Colonic mucosa (tissue), 4 donors: ENCODE data around the gene MAS1L. TPM values are rescaled to one million over a fixed set of nuclear protein-coding genes. Genes with fewer than 3 reads are reported as not detected.
A peak's percentile ranks its signal among the peaks of the same experiment; 100 is the strongest.

Experiments used
- DNase-seq: peaks from one replicate; pipeline ENCODE4 v3.0.0-alpha.2; 2020
- H3K27ac ChIP-seq: fragments of 200-600 bp; one replicate; pipeline ENCODE4 v1.8.0; 2021
- H3K27me3 ChIP-seq: fragments of 200-600 bp; one replicate; pipeline ENCODE4 v1.8.0; 2021
- H3K36me3 ChIP-seq: fragments of 200-600 bp; one replicate; pipeline ENCODE4 v1.8.0; 2021
- H3K4me1 ChIP-seq: fragments of 200-600 bp; one replicate; pipeline ENCODE4 v1.8.0; 2021; ENCODE audit warnings: mild to moderate bottlenecking
- H3K4me3 ChIP-seq: fragments of 200-600 bp; one replicate; pipeline ENCODE4 v1.8.0; 2021
- H3K9ac ChIP-seq, 2 donors: one replicate each; pipeline ENCODE4 v1.7.0; 2013; ENCODE audit warnings: control low read depth in 2 of 2, low read depth in 2 of 2, low read length in 2 of 2
- H3K9me3 ChIP-seq: fragments of 200-600 bp; one replicate; pipeline ENCODE4 v1.8.0; 2021
- intact Hi-C: fragments of 100-400 bp; cut with DNase I; formaldehyde crosslinking; loops from one replicate; pipeline ENCODE4 v1.14.1; 2022
- total RNA-seq, 2 donors: library from RNA; stranded (reverse); fragmentation: NEBNext Ultra II Directional in 1 of 2; extraction: Animal tissue kit (Norgen Biotek cat#: 25700) in 1 of 2; gene quantifications; one replicate each; pipeline ENCODE4 v1.2.1, GENCODE V29; 2021
- TF ChIP-seq, protein P1 (sequence below): fragments of 200-600 bp; IDR thresholded peaks from one replicate; pipeline ENCODE4 v1.8.0; 2022; ENCODE audit warnings: antibody characterized with exemption, mild to moderate bottlenecking
- donor health status: healthy.
- donor health status: DM: no; HTN: no; CAD: no.
- donor health status: DM: no; HTN: no; CAD: no.

MAS1L gene
- total RNA-seq, 2 donors from 2014 or later, result 0.54 TPM; not detected in 1

DNA sequence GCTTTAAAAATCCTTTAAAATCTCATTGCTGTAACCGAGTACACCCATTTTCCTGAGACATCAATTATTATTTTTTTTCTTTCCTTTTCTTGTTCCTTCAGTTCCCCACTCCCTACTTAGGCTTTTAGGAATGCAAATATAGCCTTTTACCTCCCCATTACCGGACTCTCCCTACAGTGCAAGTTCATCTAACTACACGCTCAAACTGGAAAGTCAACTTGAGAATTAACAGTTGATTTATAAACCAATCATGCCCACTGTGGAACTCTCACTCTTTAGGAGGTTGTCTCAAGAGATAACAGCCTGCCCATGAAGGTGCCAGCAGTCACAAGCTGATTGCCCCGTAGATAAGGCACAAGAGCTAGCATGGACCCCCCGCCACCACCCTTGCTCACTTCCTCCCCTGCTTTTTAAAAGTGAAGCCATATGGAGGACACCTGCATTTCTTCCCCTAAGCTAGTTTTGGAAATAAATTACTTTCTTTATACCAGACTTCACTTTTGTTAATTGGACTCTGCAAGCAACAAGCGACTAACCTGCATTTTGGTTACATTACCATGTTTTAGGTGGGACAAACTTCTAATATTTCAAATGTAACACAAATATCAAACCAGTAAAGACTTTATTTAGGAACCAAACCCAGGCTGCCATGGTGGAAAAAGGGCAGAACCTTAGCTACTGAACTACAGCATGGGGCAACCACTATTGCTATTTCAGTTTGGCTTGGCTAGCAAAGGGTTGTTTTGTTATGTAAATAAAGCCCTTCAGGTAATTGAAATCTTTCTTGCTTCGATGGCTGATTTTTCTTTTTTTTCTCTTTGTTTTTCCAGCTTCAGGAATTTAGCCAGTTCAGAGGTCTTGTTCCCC is 36.9 kb upstream of the MAS1L start:
- Histone ChIP-seq H3K9me3 (no peaks in the 10 kb centered on the region), H3K9ac (no peak overlapping the region), H3K4me3 (no peak overlapping the region), H3K36me3 (no peaks in the 10 kb centered on the region), H3K4me1 (no peaks in the 10 kb centered on the region), H3K27ac (no peak overlapping the region), H3K27me3 (no peaks in the 10 kb centered on the region)
- TF ChIP-seq, protein P1, sequence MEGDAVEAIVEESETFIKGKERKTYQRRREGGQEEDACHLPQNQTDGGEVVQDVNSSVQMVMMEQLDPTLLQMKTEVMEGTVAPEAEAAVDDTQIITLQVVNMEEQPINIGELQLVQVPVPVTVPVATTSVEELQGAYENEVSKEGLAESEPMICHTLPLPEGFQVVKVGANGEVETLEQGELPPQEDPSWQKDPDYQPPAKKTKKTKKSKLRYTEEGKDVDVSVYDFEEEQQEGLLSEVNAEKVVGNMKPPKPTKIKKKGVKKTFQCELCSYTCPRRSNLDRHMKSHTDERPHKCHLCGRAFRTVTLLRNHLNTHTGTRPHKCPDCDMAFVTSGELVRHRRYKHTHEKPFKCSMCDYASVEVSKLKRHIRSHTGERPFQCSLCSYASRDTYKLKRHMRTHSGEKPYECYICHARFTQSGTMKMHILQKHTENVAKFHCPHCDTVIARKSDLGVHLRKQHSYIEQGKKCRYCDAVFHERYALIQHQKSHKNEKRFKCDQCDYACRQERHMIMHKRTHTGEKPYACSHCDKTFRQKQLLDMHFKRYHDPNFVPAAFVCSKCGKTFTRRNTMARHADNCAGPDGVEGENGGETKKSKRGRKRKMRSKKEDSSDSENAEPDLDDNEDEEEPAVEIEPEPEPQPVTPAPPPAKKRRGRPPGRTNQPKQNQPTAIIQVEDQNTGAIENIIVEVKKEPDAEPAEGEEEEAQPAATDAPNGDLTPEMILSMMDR, result no peak
- intact Hi-C loops, result no loop called here
- no peak for DNase-seq

DNA sequence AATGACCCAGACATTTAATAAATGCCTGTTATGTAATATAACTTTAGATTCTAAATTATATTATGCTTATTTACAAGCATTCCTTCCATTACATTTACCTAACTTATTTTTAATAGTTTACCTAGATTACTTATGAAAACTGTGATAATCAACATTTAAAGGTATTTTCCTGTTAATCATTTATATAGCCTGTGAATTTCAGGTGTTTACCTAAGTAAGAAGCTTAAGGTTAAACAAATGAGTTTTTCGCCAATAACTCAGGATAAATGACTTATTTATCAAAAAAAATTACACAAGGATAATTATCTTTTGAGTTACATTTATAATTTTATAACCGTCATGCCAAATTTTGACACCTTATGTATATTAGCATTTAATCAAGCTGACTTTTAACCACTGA is 36.3 kb upstream of the MAS1L start:
- no peaks in the 10 kb centered on the region for H3K9me3 ChIP-seq
- no peak for DNase-seq
- no peaks in the 10 kb centered on the region for H3K36me3 ChIP-seq
- H3K4me3 ChIP-seq, result no peak overlapping the region
- no peak overlapping the region for H3K27ac ChIP-seq
- no peak overlapping the region for H3K9ac ChIP-seq
- H3K4me1 ChIP-seq, result no peaks in the 10 kb centered on the region
- TF ChIP-seq, protein P1, result no peak
- intact Hi-C loops, result no loop called here
- H3K27me3 ChIP-seq, result no peaks in the 10 kb centered on the region

DNA sequence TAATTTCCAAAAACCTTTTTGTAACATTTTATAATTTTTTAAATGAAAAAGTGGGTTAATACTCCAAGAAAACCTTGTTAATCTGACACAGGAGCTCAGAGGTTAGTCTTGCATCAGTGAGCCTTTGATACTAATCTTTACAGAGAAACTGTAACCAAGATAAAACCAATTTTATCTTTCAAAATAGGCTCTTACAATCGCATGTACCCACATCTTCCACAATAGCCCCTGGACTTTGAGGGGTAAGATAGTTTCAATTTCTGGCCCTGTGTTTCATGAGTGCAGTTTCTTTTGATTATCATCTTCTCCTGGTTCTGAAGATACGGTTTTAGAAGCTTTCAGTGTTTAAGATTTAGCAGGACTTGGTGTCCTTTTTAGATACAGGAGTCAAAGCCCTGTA is 34.5 kb upstream of the MAS1L start:
- Histone ChIP-seq H3K9me3 (no peaks in the 10 kb centered on the region), H3K27me3 (no peaks in the 10 kb centered on the region), H3K9ac (no peak overlapping the region), H3K36me3 (no peaks in the 10 kb centered on the region), H3K27ac (no peak overlapping the region), H3K4me3 (no peak overlapping the region), H3K4me1 (no peaks in the 10 kb centered on the region)
- TF ChIP-seq, protein P1, result no peak
- intact Hi-C loops, result no loop called here
- no peak for DNase-seq

DNA sequence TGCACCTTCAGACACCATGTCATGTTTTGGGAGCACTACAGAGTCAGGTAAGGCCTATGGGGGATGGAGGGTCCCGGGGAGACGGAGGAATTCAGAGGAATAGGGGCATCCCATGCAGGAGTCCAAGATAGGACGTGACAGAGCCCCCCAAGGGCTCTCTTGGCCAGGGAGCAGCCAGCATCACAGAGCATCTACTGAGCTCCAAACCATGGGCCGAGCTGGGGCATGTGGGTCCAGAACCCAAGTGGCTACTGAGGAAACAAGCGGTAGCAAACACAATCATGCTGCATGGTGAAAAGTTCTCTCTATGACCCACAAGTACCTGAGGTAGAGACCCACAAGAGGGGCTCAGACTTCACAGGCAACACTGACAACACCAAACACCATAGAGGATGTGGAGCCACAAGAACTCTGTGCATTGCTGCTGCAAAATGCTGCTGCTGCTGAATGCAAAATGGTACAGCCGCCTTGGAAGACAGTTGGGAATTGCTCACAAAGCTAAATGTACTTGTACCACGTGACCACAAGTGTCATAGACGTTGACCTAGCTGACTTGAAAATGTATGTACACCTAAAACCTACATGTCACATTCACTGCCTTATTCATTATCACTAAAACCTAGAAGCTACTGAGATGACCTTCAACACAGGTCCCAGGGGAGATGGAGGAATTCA is 33.4 kb upstream of the MAS1L start:
- intact Hi-C loops, result no loop called here
- peak; percentile 7 for DNase-seq
- TF ChIP-seq, protein P1, result no peak
- no peak overlapping the region for H3K4me3 ChIP-seq
- H3K9ac ChIP-seq, result no peak overlapping the region
- no peaks in the 10 kb centered on the region for H3K27me3 ChIP-seq
- no peak overlapping the region for H3K27ac ChIP-seq
- H3K4me1 ChIP-seq, result no peaks in the 10 kb centered on the region
- no peaks in the 10 kb centered on the region for H3K36me3 ChIP-seq
- no peaks in the 10 kb centered on the region for H3K9me3 ChIP-seq

DNA sequence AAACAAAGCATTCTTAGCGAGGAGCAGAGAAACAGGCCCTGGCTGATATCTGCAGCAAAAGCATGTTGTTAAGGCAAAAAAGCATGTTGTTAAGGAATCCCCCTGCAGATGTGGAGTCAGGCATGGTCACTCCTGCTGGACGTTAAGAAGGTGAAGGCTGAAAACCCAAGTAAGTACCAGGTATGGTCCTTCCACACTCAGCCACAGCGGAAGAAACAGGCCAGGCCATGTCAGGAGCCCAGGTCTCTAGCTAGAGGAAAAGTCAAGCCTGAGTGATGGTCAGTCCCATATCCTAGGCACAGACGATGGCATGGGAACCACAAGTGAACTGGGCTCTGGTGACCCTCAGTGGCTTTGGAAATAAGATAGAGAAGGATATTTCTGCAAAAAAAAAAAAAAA is 32.5 kb upstream of the MAS1L start:
- Histone ChIP-seq H3K27me3 (no peaks in the 10 kb centered on the region), H3K36me3 (no peaks in the 10 kb centered on the region), H3K4me1 (no peaks in the 10 kb centered on the region), H3K27ac (no peak overlapping the region), H3K4me3 (no peak overlapping the region), H3K9me3 (no peaks in the 10 kb centered on the region), H3K9ac (no peak overlapping the region)
- intact Hi-C loops, result no loop called here
- TF ChIP-seq, protein P1, result no peak
- DNase-seq, result no peak
